HG02623 (cell line): ENCODE data around the gene GNB1.
"Not testable (repeated sequence)": the region's sequence is repeated elsewhere in the genome, so short reads cannot be mapped to it uniquely, and the experiment has no call there.

Experiments used
- ATAC-seq: cut with Tn5 transposase; IDR thresholded peaks from one replicate; pipeline ENCODE4 v1.9.1; 2021; ENCODE audit warnings: moderate library complexity; ENCODE audit not compliant: unreplicated experiment

The GNB1 gene

GRCh38 chr1:1890506-1891348, at the start of gene GNB1:
Gene GNB1 (minus strand): TSS chr1:1891087. CDS start chr1:1825453, 65,634 bp downstream.
- ATAC-seq, result peak; percentile 74

- ATAC-seq, result no peak
These were observed 49.2 kb upstream of the GNB1 start for GRCh38 chr1:1940123-1940425.

- ATAC-seq, result no peak
These were observed 48.6 kb upstream of the GNB1 start for GRCh38 chr1:1939296-1940122.

GRCh38 chr1:1938613-1939295, 47.9 kb upstream of the GNB1 start:
- no peak for ATAC-seq

GRCh38 chr1:1938276-1938573, 47.3 kb upstream of the GNB1 start:
- ATAC-seq, result no peak

- no peak for ATAC-seq
These were observed 46.8 kb upstream of the GNB1 start for GRCh38 chr1:1937549-1938275.

GRCh38 chr1:1937061-1937460, 46.2 kb upstream of the GNB1 start:
- no peak for ATAC-seq

GRCh38 chr1:1934848-1935247, 44.0 kb upstream of the GNB1 start:
- ATAC-seq, result not testable (repeated sequence)

- ATAC-seq, result no peak
These were observed 39.0 kb upstream of the GNB1 start for GRCh38 chr1:1929639-1930545.

GRCh38 chr1:1929102-1929638, 38.3 kb upstream of the GNB1 start:
- no peak for ATAC-seq

- ATAC-seq, result no peak
These were observed 37.6 kb upstream of the GNB1 start for GRCh38 chr1:1928231-1929101.

- no peak for ATAC-seq
These were observed 36.9 kb upstream of the GNB1 start for GRCh38 chr1:1927751-1928150.

- no peak for ATAC-seq
These were observed 36.2 kb upstream of the GNB1 start for GRCh38 chr1:1926886-1927660.

- no peak for ATAC-seq
These were observed 35.5 kb upstream of the GNB1 start for GRCh38 chr1:1926346-1926811.

GRCh38 chr1:1925437-1926345, 34.8 kb upstream of the GNB1 start:
- ATAC-seq, result no peak

- ATAC-seq, result no peak
These were observed 34.0 kb upstream of the GNB1 start for GRCh38 chr1:1924849-1925248.

- no peak for ATAC-seq
These were observed 33.5 kb upstream of the GNB1 start for GRCh38 chr1:1924386-1924785.
